ENCODE measurements around the gene VIM.

VIM gene

GRCh38 chr10:17188644-17189172, 39.3 kb upstream of the VIM start:
- in situ Hi-C loops (cut with MboI; ENCODE audit: low pct_unique_long_range_greater_than_20kb, low sequenced_read_pairs, unreplicated experiment), result no loop called here
- DNase-seq (ENCODE audit: low spot score), result no peak
- TF ChIP-seq CTCF (IDR thresholded peaks at IDR 0.05; ENCODE audit: extremely low read depth, insufficient read depth, missing control alignments), result no peak

- in situ Hi-C loops (cut with MboI; ENCODE audit: low pct_unique_long_range_greater_than_20kb, low sequenced_read_pairs, unreplicated experiment), result no loop called here
- no peak for TF ChIP-seq CTCF (IDR thresholded peaks at IDR 0.05; ENCODE audit: extremely low read depth, insufficient read depth, missing control alignments)
- no peak for DNase-seq (ENCODE audit: low spot score)
Observed at GRCh38 chr10:17190602-17191001, 37.4 kb upstream of the VIM start.

- TF ChIP-seq CTCF (IDR thresholded peaks at IDR 0.05; ENCODE audit: extremely low read depth, insufficient read depth, missing control alignments), result no peak
- DNase-seq (ENCODE audit: low spot score), result no peak
- in situ Hi-C loops (cut with MboI; ENCODE audit: low pct_unique_long_range_greater_than_20kb, low sequenced_read_pairs, unreplicated experiment), result no loop called here
Observed at GRCh38 chr10:17195083-17195482, 33.0 kb upstream of the VIM start.

- in situ Hi-C loops (cut with MboI; ENCODE audit: low pct_unique_long_range_greater_than_20kb, low sequenced_read_pairs, unreplicated experiment), result no loop called here
- DNase-seq (ENCODE audit: low spot score), result no peak
- TF ChIP-seq CTCF (IDR thresholded peaks at IDR 0.05; ENCODE audit: extremely low read depth, insufficient read depth, missing control alignments), result no peak
Observed at GRCh38 chr10:17196045-17196444, 32.0 kb upstream of the VIM start.

GRCh38 chr10:17196573-17196972, 31.5 kb upstream of the VIM start:
- TF ChIP-seq CTCF (IDR thresholded peaks at IDR 0.05; ENCODE audit: extremely low read depth, insufficient read depth, missing control alignments), result no peak
- in situ Hi-C loops (cut with MboI; ENCODE audit: low pct_unique_long_range_greater_than_20kb, low sequenced_read_pairs, unreplicated experiment), result no loop called here
- DNase-seq (ENCODE audit: low spot score), result no peak

GRCh38 chr10:17199351-17199804, 28.7 kb upstream of the VIM start:
- DNase-seq (ENCODE audit: low spot score), result no peak
- TF ChIP-seq CTCF (IDR thresholded peaks at IDR 0.05; ENCODE audit: extremely low read depth, insufficient read depth, missing control alignments), result no peak
- in situ Hi-C loops (cut with MboI; ENCODE audit: low pct_unique_long_range_greater_than_20kb, low sequenced_read_pairs, unreplicated experiment), result no loop called here

Measured in GM13977 (cell line).